IMR-90 (cell line): ENCODE results near the gene SPPL2C. TPM values are rescaled to one million over a fixed set of nuclear protein-coding genes. Genes with fewer than 3 reads are reported as not detected.

ENCODE experiments used
- ATAC-seq: fragments of 200-7000 bp; cut with Tn5 transposase; 2 replicates; pipeline ENCODE4 v1.9.1; 2020; ENCODE audit warnings: low read depth, mild to moderate bottlenecking, moderate library complexity
- BruUV-seq: library from RNA; stranded (reverse); fragments of 400-500 nt; replicated peaks from 2 replicates; lab custom pipeline; 2021; lab: Mats Ljungman, UMichigan
- CTCF ChIA-PET: fragments of 300-600 bp; formaldehyde crosslinking; extraction: SDS; loops from one replicate; lab custom pipeline; 2021; ENCODE audit warnings: antibody characterized with exemption; lab: Yijun Ruan, JAX
- POLR2A ChIA-PET: fragments of 300-600 bp; sonication (Branson Sonifier 250); formaldehyde crosslinking; loops from one replicate; lab custom pipeline; 2022; ENCODE audit warnings: antibody characterized with exemption; ENCODE audit not compliant: unreplicated experiment; lab: Charles Lee
- DNase-seq: peaks from one replicate; pipeline ENCODE4 v3.0.0; 2013
- H2AFZ ChIP-seq: replicated peaks from 2 replicates; pipeline ENCODE3; 2013; ENCODE audit warnings: low read length, mild to moderate bottlenecking; ENCODE audit not compliant: poor library complexity
- H2AK5ac ChIP-seq: 2 replicates; pipeline ENCODE4 v1.6.1; 2013; ENCODE audit warnings: low read depth, low read length, inconsistent platforms
- H2AK9ac ChIP-seq: replicated peaks from 2 replicates; pipeline ENCODE3; 2013; ENCODE audit warnings: mild to moderate bottlenecking, low read depth, low read length, moderate library complexity; ENCODE audit not compliant: poor library complexity
- H2BK120ac ChIP-seq: 2 replicates; pipeline ENCODE4 v1.6.1; 2013; ENCODE audit warnings: low read depth, low read length, inconsistent platforms
- H2BK15ac ChIP-seq: 3 replicates; pipeline ENCODE4 v1.6.1; 2013; ENCODE audit warnings: low read depth, low read length, inconsistent platforms
- H2BK20ac ChIP-seq: 2 replicates; pipeline ENCODE4 v1.6.1; 2013; ENCODE audit warnings: low read depth, mild to moderate bottlenecking, inconsistent platforms, low read length, moderate library complexity
- H2BK5ac ChIP-seq: 2 replicates; pipeline ENCODE4 v1.6.1; 2013; ENCODE audit warnings: mild to moderate bottlenecking, low read depth, low read length, inconsistent platforms; ENCODE audit not compliant: poor library complexity, severe bottlenecking
- H3K14ac ChIP-seq: replicated peaks from 2 replicates; pipeline ENCODE4 v1.6.1; 2013; ENCODE audit warnings: low read depth, low read length, inconsistent platforms
- H3K18ac ChIP-seq: 2 replicates; pipeline ENCODE4 v1.6.1; 2013; ENCODE audit warnings: low read depth, low read length, control low read depth
- H3K23ac ChIP-seq: 2 replicates; pipeline ENCODE4 v1.6.1; 2013; ENCODE audit warnings: low read depth, low read length, inconsistent platforms
- H3K27ac ChIP-seq: 2 replicates; pipeline ENCODE4 v1.5.1; 2013; ENCODE audit warnings: mild to moderate bottlenecking, control low read depth, low read length; ENCODE audit not compliant: insufficient read depth
- H3K27me3 ChIP-seq: 2 replicates; pipeline ENCODE4 v1.6.1; 2013; ENCODE audit warnings: low read length; ENCODE audit not compliant: control insufficient read depth, insufficient read depth
- H3K36me3 ChIP-seq: 2 replicates; pipeline ENCODE4 v1.6.1; 2013; ENCODE audit warnings: low read length, mixed read lengths; ENCODE audit not compliant: control insufficient read depth, insufficient read depth
- H3K4ac ChIP-seq: 2 replicates; pipeline ENCODE4 v1.6.1; 2013; ENCODE audit warnings: low read depth, low read length, inconsistent platforms
- H3K4me1 ChIP-seq: 2 replicates; pipeline ENCODE4 v1.6.1; 2013; ENCODE audit warnings: low read length, mixed read lengths; ENCODE audit not compliant: control insufficient read depth, insufficient read depth
- H3K4me2 ChIP-seq: 2 replicates; pipeline ENCODE4 v1.6.1; 2013; ENCODE audit warnings: low read depth, mild to moderate bottlenecking, control low read depth, low read length, moderate library complexity
- H3K4me3 ChIP-seq: 2 replicates; pipeline ENCODE4 v1.5.1; 2013; ENCODE audit warnings: low read depth, mild to moderate bottlenecking, control low read depth, low read length, moderate library complexity; ENCODE audit not compliant: insufficient read depth
- H3K56ac ChIP-seq: 2 replicates; pipeline ENCODE4 v1.6.1; 2013; ENCODE audit warnings: low read length, inconsistent platforms; ENCODE audit not compliant: insufficient read depth; ENCODE audit errors: extremely low read depth
- H3K79me1 ChIP-seq, 2 experiments: 2 replicates each; pipeline ENCODE4 v1.6.1; 2013; ENCODE audit warnings: low read length in 2 of 2, inconsistent platforms in 1 of 2, low read depth in 1 of 2
- H3K9ac ChIP-seq: 2 replicates; pipeline ENCODE4 v1.6.1; 2013; ENCODE audit warnings: low read depth, low read length, control low read depth
- H3K9me1 ChIP-seq: 2 replicates; pipeline ENCODE4 v1.6.1; 2013; ENCODE audit warnings: low read length, inconsistent platforms; ENCODE audit not compliant: insufficient read depth
- H3K9me3 ChIP-seq: 2 replicates; pipeline ENCODE4 v1.6.1; 2013; ENCODE audit warnings: low read length; ENCODE audit not compliant: control insufficient read depth, insufficient read depth
- H4K20me1 ChIP-seq: 2 replicates; pipeline ENCODE4 v1.6.1; 2013; ENCODE audit warnings: low read length, inconsistent platforms; ENCODE audit not compliant: insufficient read depth
- H4K5ac ChIP-seq: 2 replicates; pipeline ENCODE4 v1.6.1; 2013; ENCODE audit warnings: mild to moderate bottlenecking, low read depth, low read length, control low read depth
- H4K8ac ChIP-seq, 2 experiments: 2 replicates each; pipeline ENCODE4 v1.6.1; 2013; ENCODE audit warnings: low read depth in 2 of 2, low read length in 2 of 2, control low read depth in 1 of 2, inconsistent platforms in 1 of 2
- H4K91ac ChIP-seq: 2 replicates; pipeline ENCODE4 v1.6.1; 2013; ENCODE audit warnings: low read depth, low read length, inconsistent platforms; ENCODE audit not compliant: insufficient read depth
- CTCF ChIP-seq: conservative IDR thresholded peaks from 2 replicates; pipeline ENCODE4 v1.5.1; 2012; ENCODE audit warnings: mild to moderate bottlenecking, low read depth, low read length, improper control_type of control experiment
- ELK1 ChIP-seq: fragments of 150-350 bp; IDR thresholded peaks from 2 replicates; pipeline ENCODE4 v1.6.1; 2016; ENCODE audit warnings: low read depth, mild to moderate bottlenecking, low read length, moderate library complexity, borderline replicate concordance
- FOS ChIP-seq: fragments of 150-350 bp; IDR thresholded peaks from 2 replicates; pipeline ENCODE4 v1.6.1; 2016; ENCODE audit warnings: low read depth, low read length
- MAFK ChIP-seq: IDR thresholded peaks from 2 replicates; pipeline ENCODE4 v1.6.1; 2012; ENCODE audit warnings: low read depth, low read length, improper control_type of control experiment
- POLR2A ChIP-seq: IDR thresholded peaks from 2 replicates; pipeline ENCODE4 v1.6.1; 2012; ENCODE audit warnings: mild to moderate bottlenecking, low read depth, low read length
- USF2 ChIP-seq: fragments of 150-350 bp; IDR thresholded peaks from 2 replicates; pipeline ENCODE4 v1.6.1; 2017; ENCODE audit warnings: mild to moderate bottlenecking, antibody characterized with exemption, low read length, low read depth
- WGBS, 2 experiments: methylation state at CpG; one replicate each; pipeline versions ENCODE4 v1.1.5 to v1.1.7; 2013; ENCODE audit warnings: missing lambda C conversion rate in 2 of 2; ENCODE audit not compliant: insufficient read length in 1 of 2; ENCODE audit errors: extremely low coverage in 2 of 2; 5-methylcytosine and 5-hydroxymethylcytosine counted together
- dilution Hi-C: fragments of 300-500 bp; cut with HindIII; formaldehyde crosslinking; loops from one replicate; pipeline ENCODE4 v1.14.3; 2018; ENCODE audit warnings: low sequenced_read_pairs; ENCODE audit not compliant: unreplicated experiment
- in situ Hi-C: fragments of 300-500 bp; cut with MboI; formaldehyde crosslinking; loops from 3 replicates; pipeline ENCODE4 v1.14.3; 2019; ENCODE audit warnings: low sequenced_read_pairs, inconsistent platforms, mixed read lengths
- intact Hi-C: fragments of 100-400 bp; cut with micrococcal nuclease; formaldehyde crosslinking; loops from 2 replicates; pipeline ENCODE4 v1.10.0; 2022
- polyA plus RNA-seq, 3 experiments: library from polyadenylated mRNA; depleted of rRNA; stranded (reverse); fragments of >200 nt; gene quantifications; 2 replicates each; pipeline ENCODE4 v1.2.3, GENCODE V29; 2012; ENCODE audit warnings: low replicate concordance in 1 of 3
- total RNA-seq: library from RNA; depleted of rRNA; stranded (reverse); fragments of >200 nt; gene quantifications from 2 replicates; pipeline ENCODE4 v1.2.3, GENCODE V29; 2012

SPPL2C gene
- total and polyA plus RNA-seq, 2 of the 4 experiments (the other 2 are of a cell fraction) = not detected

GRCh38 chr17:45855691-45856336 is 11.1 kb downstream of the SPPL2C start:
- Histone ChIP-seq H4K8ac (no peak overlapping the region), H3K9me1 (no peaks in the 10 kb centered on the region), H3K23ac (no peak overlapping the region), H2AK5ac (no peak overlapping the region), H2AK9ac (no peak overlapping the region), H3K9ac (no peak overlapping the region), H3K27me3 (peaks cover 7% of the 10 kb centered on the region; the same call in 1 of the 2 replicates), H2BK15ac (no peak overlapping the region), H4K91ac (no peak overlapping the region), H2BK20ac (no peak overlapping the region), H3K4me3 (no peak overlapping the region), H3K4ac (no peak overlapping the region), H4K5ac (no peak overlapping the region), H3K9me3 (no peaks in the 10 kb centered on the region), H2BK120ac (no peak overlapping the region), H3K36me3 (no peaks in the 10 kb centered on the region), H2BK5ac (no peak overlapping the region), H4K20me1 (no peaks in the 10 kb centered on the region), H3K4me2 (no peak overlapping the region), H3K4me1 (no peaks in the 10 kb centered on the region), H3K14ac (no peak overlapping the region), H3K56ac (no peak overlapping the region), H3K18ac (no peak overlapping the region), H2AFZ (no peak overlapping the region), H3K27ac (no peak overlapping the region), H3K79me1 (no peaks in the 10 kb centered on the region)
- BruUV-seq = no TSS peak
- dilution Hi-C loops (loop anchor here (25.0 kb wide), 1 partner anchor 219 kb away; no protein-coding TSS in a partner anchor), in situ Hi-C loops (loop anchor here (10.0 kb wide), 1 partner anchor 641 kb away; no protein-coding TSS in a partner anchor), intact Hi-C loops (loop anchor here (10.0 kb wide), 1 partner anchor 431 kb away; no protein-coding TSS in a partner anchor)
- no peak for TF ChIP-seq ELK1
- TF ChIP-seq MAFK = 0 out of 2 replicates have a peak, but pooled peaks have one; percentile 35
- no peak for TF ChIP-seq POLR2A
- TF ChIP-seq FOS = no peak
- TF ChIP-seq USF2 = no peak
- no peak for TF ChIP-seq CTCF
- POLR2A ChIA-PET = no interaction called here
- CTCF ChIA-PET = interaction anchor here (1.6 kb wide), 1 partner anchor 216 kb away, joined by 4 read pairs; no protein-coding TSS in a partner anchor
- ATAC-seq = no peak
- WGBS, 2 experiments = 50% methylated on average over 1 of the region's 2 CpGs; no CpG with 5 or more reads in 1 of the 2 experiments
- no peak for DNase-seq
